Common myeloid progenitor, CD34-positive (primary cell): Measurements from ENCODE around the gene STOX2.

Source experiments
- CTCF ChIA-PET: fragments of 350-600 bp; sonication (Branson Sonifier 250); formaldehyde crosslinking; loops from one replicate; lab custom pipeline; 2021; ENCODE audit warnings: antibody characterized with exemption; lab: Charles Lee
- POLR2A ChIA-PET: fragments of 350-600 bp; sonication (Branson Sonifier 250); formaldehyde crosslinking; loops from one replicate; lab custom pipeline; 2021; ENCODE audit warnings: antibody characterized with exemption; lab: Charles Lee
- DNase-seq, 3 donors: peaks; one replicate each; pipeline versions ENCODE4 v3.0.0 to v3.0.0-alpha.2; 2013
- H3K27ac ChIP-seq, 2 experiments: 1 replicate in 1 of 2; 2 replicates in 1 of 2; pipeline ENCODE4 v1.7.0; 2013; ENCODE audit warnings: inconsistent platforms in 2 of 2, low read length in 2 of 2, mild to moderate bottlenecking in 2 of 2, low read depth in 1 of 2, moderate library complexity in 1 of 2; ENCODE audit not compliant: severe bottlenecking in 2 of 2, insufficient read depth in 1 of 2, poor library complexity in 1 of 2
- H3K27me3 ChIP-seq, 5 experiments: replicated peaks in 2 of 5; 1 replicate in 3 of 5; 2 replicates in 2 of 5; pipeline versions ENCODE4 v1.6.1 to v1.7.0; 2013; ENCODE audit warnings: low read length in 4 of 5, mild to moderate bottlenecking in 2 of 5, moderate library complexity in 2 of 5, inconsistent platforms in 1 of 5; ENCODE audit not compliant: insufficient read depth in 5 of 5, control insufficient read depth in 4 of 5
- H3K36me3 ChIP-seq, 4 experiments: 1 replicate in 2 of 4; 2 replicates in 2 of 4; pipeline versions ENCODE4 v1.6.1 to v1.7.0; 2013; ENCODE audit warnings: low read length in 3 of 4, control low read depth in 1 of 4, mild to moderate bottlenecking in 1 of 4; ENCODE audit not compliant: control insufficient read depth in 4 of 4, insufficient read depth in 4 of 4
- H3K4me1 ChIP-seq, 4 experiments: 1 replicate in 3 of 4; 2 replicates in 1 of 4; pipeline versions ENCODE4 v1.6.1 to v1.7.1; 2013; ENCODE audit warnings: low read length in 3 of 4, mild to moderate bottlenecking in 3 of 4, control low read depth in 1 of 4, inconsistent platforms in 1 of 4, moderate library complexity in 1 of 4; ENCODE audit not compliant: control insufficient read depth in 4 of 4, insufficient read depth in 4 of 4; ENCODE audit errors: control extremely low read depth in 1 of 4
- H3K4me3 ChIP-seq, 7 experiments: 1 replicate in 4 of 7; 2 replicates in 3 of 7; pipeline versions ENCODE4 v1.5.1 to v1.7.0; 2013; ENCODE audit warnings: mild to moderate bottlenecking in 7 of 7, low read length in 6 of 7, moderate library complexity in 6 of 7, inconsistent platforms in 2 of 7, low read depth in 2 of 7, control low read depth in 1 of 7; ENCODE audit not compliant: insufficient read depth in 4 of 7, control insufficient read depth in 1 of 7; ENCODE audit errors: extremely low read depth in 1 of 7
- H3K9me3 ChIP-seq, 5 experiments: 1 replicate in 4 of 5; 2 replicates in 1 of 5; pipeline versions ENCODE4 v1.6.1 to v1.7.1; 2013; ENCODE audit warnings: low read length in 4 of 5, mild to moderate bottlenecking in 2 of 5, inconsistent platforms in 1 of 5, low read depth in 1 of 5, moderate library complexity in 1 of 5; ENCODE audit not compliant: control insufficient read depth in 4 of 5, insufficient read depth in 2 of 5; ENCODE audit errors: control extremely low read depth in 1 of 5
- WGBS: methylation state at CpG from one replicate; pipeline ENCODE4 v1.1.5; 2013; ENCODE audit not compliant: insufficient coverage; 5-methylcytosine and 5-hydroxymethylcytosine counted together

The STOX2 gene

GRCh38 chr4:183861426-183861825 lies 43.7 kb upstream of the STOX2 start:
- ChIA-PET CTCF (no interaction called here), POLR2A (no interaction called here)
- WGBS: 97% methylated on average over 10 of the region's 13 CpGs
- H3K9me3 ChIP-seq: no peaks in the 10 kb centered on the region
- H3K27ac ChIP-seq: no peak overlapping the region
- H3K36me3 ChIP-seq: no peaks in the 10 kb centered on the region
- peaks cover 0 to 2% (median 0%) of the 10 kb centered on the region in 5 experiments for H3K27me3 ChIP-seq
- DNase-seq: no peak
- no peak overlapping the region for H3K4me3 ChIP-seq
- no peaks in the 10 kb centered on the region for H3K4me1 ChIP-seq

GRCh38 chr4:183863155-183863825 lies 41.8 kb upstream of the STOX2 start:
- Histone ChIP-seq H3K27ac (no peak overlapping the region), H3K9me3 (no peaks in the 10 kb centered on the region), H3K36me3 (no peaks in the 10 kb centered on the region), H3K4me3 (no peak overlapping the region), H3K4me1 (no peaks in the 10 kb centered on the region), H3K27me3 (peaks cover 0 to 7% (median 0%) of the 10 kb centered on the region in 5 experiments)
- ChIA-PET CTCF (interaction anchor here (1.0 kb wide), 1 partner anchor 301 kb away, joined by 3 read pairs; no protein-coding TSS in a partner anchor), POLR2A (no interaction called here)
- no peak for DNase-seq
- WGBS: 95% methylated on average over 7 of the region's 8 CpGs

GRCh38 chr4:183867247-183867646 lies 37.9 kb upstream of the STOX2 start:
- POLR2A ChIA-PET: no interaction called here
- no peak for DNase-seq
- WGBS: 93% methylated on average over 9 of the region's 9 CpGs
- H3K27ac ChIP-seq: no peak overlapping the region
- CTCF ChIA-PET: no interaction called here
- no peaks in the 10 kb centered on the region for H3K9me3 ChIP-seq
- no peak overlapping the region for H3K4me3 ChIP-seq
- H3K4me1 ChIP-seq: no peaks in the 10 kb centered on the region
- H3K36me3 ChIP-seq: no peaks in the 10 kb centered on the region
- peaks cover 0 to 7% (median 0%) of the 10 kb centered on the region in 5 experiments for H3K27me3 ChIP-seq

GRCh38 chr4:183870997-183871396 lies 34.1 kb upstream of the STOX2 start:
- peaks cover 0 to 5% (median 0%) of the 10 kb centered on the region in 5 experiments for H3K27me3 ChIP-seq
- H3K36me3 ChIP-seq: no peaks in the 10 kb centered on the region
- ChIA-PET CTCF (no interaction called here), POLR2A (no interaction called here)
- no peaks in the 10 kb centered on the region for H3K9me3 ChIP-seq
- no peak overlapping the region for H3K27ac ChIP-seq
- H3K4me1 ChIP-seq: peaks cover 0 to 7% (median 0%) of the 10 kb centered on the region in 4 experiments
- DNase-seq: no peak
- WGBS: 100% methylated on average over 2 of the region's 3 CpGs
- no peak overlapping the region for H3K4me3 ChIP-seq

- WGBS: no CpG with 5 or more reads among the region's 4 CpGs
- Histone ChIP-seq H3K4me1 (peaks cover 0 to 13% (median 0%) of the 10 kb centered on the region in 4 experiments), H3K27ac (no peak overlapping the region), H3K4me3 (no peak overlapping the region), H3K9me3 (no peaks in the 10 kb centered on the region), H3K27me3 (peaks cover 0 to 5% (median 0%) of the 10 kb centered on the region in 5 experiments), H3K36me3 (no peaks in the 10 kb centered on the region)
- ChIA-PET CTCF (no interaction called here), POLR2A (interaction anchor here (0.6 kb wide), 1 partner anchor 603 kb away, joined by 3 read pairs; the partner anchor contains the start of gene IRF2)
- no peak for DNase-seq
Measured at GRCh38 chr4:183871581-183871980, 33.5 kb upstream of the STOX2 start.

- POLR2A ChIA-PET: no interaction called here
- CTCF ChIA-PET: interaction anchor here (0.6 kb wide), 1 partner anchor 536 kb away, joined by 3 read pairs; no protein-coding TSS in a partner anchor
- H3K4me3 ChIP-seq: no peak overlapping the region
- peaks cover 0 to 14% (median 0%) of the 10 kb centered on the region in 4 experiments for H3K4me1 ChIP-seq
- H3K36me3 ChIP-seq: no peaks in the 10 kb centered on the region
- no peaks in the 10 kb centered on the region for H3K9me3 ChIP-seq
- H3K27me3 ChIP-seq: peaks cover 0 to 1% (median 0%) of the 10 kb centered on the region in 5 experiments
- H3K27ac ChIP-seq: no peak overlapping the region
- no peak for DNase-seq
- WGBS: 96% methylated on average over 5 of the region's 5 CpGs
Measured at GRCh38 chr4:183872531-183872930, 32.6 kb upstream of the STOX2 start.

- no peaks in the 10 kb centered on the region for H3K36me3 ChIP-seq
- POLR2A ChIA-PET: no interaction called here
- WGBS: 91% methylated on average over 7 of the region's 7 CpGs
- H3K9me3 ChIP-seq: no peaks in the 10 kb centered on the region
- CTCF ChIA-PET: no interaction called here
- no peak overlapping the region for H3K27ac ChIP-seq
- peaks cover 0 to 14% (median 0%) of the 10 kb centered on the region in 4 experiments for H3K4me1 ChIP-seq
- H3K4me3 ChIP-seq: no peak overlapping the region
- DNase-seq: no peak
- H3K27me3 ChIP-seq: no peaks in the 10 kb centered on the region
Measured at GRCh38 chr4:183873409-183874185, 31.5 kb upstream of the STOX2 start.
